Activated CD4-positive, alpha-beta T cell treated with anti-CD3 and anti-CD28 coated beads, Interleukin-2, Interleukin-4, amounts not matched to agents 100 ng/mL and 50 ng/mL, durations not matched to agents 16 hours and 8 hours (primary cell): ENCODE results near the gene MARCHF6.
A peak's percentile ranks its signal among the peaks of the same experiment; 100 is the strongest.
"Not testable (repeated sequence)": the region's sequence is repeated elsewhere in the genome, so short reads cannot be mapped to it uniquely, and the experiment has no call there.

Experiments
- DNase-seq: peaks from one replicate; pipeline ENCODE4 v3.0.0-alpha.2; 2020; ENCODE audit warnings: low spot score

The MARCHF6 gene

DNA sequence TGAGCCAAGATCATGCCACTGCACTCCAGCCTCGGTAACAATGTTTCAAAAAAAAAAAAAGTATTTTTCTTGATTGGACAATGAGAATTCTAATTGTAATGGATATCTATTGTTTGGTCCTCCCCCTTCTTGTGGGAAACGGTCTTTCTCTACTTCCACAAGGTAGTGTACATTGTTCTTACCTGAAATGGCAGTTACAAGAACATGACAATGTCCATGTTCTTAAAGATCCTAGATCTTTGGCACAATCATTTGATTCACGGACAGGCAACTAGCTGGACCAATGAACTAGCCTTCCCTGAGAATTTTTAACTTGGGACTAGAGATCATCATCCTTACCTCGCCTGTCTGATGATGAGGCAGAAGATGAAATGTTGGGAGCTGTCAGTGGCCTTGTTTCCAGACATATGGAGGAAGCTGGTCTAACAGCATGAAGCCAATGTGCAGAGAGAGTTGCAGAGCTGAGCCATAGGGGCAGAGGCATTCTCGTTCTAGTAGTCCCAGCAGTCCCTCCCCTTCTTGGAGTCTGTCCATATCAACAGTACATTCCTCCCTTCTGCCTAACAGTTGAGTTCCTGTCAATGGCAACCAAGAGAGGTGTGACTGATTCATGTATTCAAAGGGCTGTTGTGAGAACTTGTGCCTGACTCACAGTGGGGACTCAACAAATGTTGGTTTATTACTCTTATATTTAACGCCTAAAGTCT, 2.1 kb upstream of the MARCHF6 start:
- no peak for DNase-seq

DNA sequence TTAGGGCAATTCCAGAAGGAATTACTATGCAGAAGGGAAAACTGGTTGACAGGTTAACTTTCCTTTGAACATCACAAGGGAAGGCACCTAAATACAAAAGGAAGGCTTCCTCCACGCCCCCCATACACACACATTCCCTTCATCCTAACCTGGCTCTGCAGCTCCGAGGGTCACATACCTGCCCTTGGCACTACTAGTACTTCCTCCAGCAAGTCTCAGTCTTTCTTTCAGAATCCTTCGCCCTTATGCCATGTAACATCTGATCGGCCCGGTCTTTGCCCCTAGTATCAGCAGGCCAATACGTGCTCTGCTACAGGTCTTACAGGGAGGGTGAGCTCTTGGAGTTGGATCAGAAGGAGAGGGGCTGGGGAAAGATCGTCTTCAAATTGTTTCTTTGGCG, 1.6 kb upstream of the MARCHF6 start:
- DNase-seq = no peak

DNA sequence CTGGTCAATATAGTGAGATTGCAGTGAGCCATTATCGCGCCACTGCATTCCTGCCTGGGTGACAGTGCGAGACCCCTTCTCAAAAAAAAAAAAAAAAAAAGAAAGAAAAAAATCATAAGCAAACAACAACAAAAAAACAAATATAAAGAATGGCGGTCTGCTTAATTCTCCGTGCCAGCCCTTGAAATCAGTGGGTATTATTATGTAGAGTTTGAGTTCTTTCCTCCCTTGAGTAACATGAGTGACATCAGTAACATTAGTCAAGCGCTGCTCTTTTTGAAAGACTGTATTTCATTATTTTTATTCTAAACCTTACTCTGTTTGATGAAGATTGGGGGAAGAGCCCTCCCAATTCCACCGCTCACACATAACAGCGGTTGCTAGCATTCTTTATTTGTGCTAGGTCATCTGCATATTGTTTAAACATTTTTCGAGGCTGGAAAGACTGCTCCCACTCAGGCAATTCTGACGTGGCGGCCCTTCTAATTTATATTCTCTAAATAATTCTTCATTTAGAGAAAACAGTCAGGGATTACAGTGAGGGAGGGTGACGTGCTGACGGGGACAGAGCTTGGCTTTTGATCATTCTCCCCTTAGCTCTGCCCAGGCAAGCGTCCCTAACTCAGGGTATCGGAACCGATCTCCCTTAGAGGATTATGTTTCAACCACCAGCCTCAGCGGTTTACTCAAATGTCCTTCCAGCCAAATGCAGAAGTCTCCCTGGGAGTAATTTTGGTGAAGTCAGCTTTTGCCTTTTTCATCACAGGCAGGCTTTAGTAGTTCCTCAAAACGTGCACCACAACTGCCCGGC, 860 bp upstream of the MARCHF6 start:
- DNase-seq = no peak

DNA sequence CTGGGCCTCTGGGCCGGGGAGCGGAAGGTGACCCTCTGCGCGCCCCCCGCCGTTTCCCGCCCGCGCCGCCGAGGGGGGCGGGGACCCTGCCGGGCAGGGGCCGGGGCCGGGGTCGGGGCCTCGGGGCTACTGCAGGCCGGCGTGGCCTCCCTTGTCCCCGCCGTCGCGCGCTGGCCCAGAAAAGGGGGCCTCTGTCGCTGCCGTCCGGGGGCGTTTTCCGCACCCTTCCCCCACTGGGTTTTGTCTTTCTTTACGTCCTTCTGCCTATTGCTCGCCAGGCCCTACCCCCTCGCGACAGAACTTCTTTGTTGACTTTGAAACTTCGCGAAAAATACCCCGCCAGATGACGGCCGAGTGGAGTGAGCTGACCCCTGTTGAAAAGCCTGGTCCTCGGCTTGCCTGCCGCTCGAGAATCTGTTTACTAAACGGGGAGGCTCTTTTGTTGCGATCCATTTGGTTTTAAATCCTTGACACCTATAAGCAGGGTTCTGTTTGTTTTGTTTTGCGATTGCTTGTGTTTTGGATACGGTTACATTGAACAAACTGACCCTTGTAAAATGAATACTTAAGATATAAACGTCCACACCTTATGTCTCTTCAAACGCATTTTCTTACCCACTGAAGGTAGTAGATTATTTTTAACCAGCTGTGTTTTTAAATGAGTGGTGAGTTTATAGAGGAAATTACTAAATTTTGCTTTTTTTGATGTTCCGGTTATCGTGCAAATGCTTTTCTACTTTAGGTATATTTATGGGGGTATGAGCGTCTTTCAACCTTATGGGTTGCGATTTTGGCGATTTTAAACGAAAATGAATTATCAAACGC, 765 bp downstream of the MARCHF6 start:
- DNase-seq = peak; percentile 27

DNA sequence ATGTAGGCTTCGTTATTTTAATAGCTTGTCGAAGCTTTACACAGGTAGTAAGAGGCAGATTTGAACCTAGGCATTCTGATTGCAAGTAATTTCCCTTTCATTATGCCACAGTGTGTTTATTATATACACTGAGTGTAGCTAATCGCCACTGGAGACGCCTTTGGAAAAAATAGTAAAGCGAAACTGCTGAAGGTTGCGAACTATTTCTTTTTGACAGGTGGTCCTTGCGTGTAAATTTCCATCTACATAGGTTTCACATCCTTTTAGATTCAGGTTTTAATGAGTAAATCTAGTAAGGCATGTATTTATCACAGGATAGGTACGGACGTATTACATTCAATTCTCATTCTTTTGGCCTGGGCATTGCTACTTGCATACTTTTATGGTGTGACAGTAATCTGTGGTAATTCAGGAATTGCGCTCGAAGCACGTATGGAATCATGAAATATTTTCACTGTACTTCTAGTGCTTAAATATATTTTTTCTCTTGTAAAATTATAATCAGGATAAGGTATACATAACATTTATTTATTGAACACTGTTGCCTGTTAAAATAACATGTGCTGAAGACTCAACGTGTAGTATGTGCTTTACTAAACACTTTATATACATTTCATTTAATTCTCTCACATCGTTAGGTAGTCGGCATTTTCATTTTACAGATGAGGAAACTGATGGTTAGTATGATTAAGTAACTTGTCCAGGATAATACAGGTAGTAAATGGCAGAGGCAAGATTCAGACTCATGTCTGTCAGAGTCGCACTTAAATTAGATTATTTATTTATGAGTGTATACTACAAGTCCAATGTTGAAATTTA, 1.8 kb downstream of the MARCHF6 start:
- DNase-seq = peak; percentile 52

DNA sequence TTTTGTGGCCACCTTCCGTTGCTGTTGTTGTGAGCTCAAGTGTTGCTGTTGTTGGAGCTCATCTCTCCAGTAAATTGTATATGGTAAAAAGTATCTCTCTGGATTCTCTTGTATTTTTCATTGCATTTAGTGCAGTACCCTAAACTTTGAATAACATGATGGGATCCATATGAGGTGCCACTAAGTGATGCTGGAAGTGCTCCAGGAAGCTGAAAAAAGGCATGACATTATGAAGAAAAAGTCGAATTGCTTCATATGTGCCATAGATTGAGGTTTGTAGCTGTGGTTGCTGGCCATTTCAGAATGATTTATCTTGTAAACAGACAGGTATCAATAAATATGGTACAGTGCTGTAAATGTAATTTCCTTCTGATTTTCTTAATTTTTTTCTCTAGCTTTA, 5.5 kb downstream of the MARCHF6 start:
- no peak for DNase-seq

DNA sequence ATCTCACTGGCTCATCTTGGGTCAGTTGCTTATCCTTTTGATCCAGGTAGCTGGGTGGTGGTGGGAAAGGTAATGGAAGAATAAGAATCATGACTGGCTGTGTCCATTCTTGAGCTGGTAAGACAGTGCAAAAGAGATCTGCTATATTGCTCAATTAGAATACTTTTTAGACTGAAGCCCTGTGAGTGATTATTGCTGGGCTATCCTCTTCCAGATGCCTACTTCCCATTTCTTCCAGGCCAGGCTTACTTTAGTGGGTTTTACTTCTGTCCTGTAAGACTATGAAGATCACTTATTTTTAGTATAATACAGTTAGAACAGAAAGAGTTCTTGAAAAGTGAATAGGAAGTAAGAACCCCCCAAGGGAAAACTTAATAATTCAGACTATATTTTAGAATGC, 7.2 kb downstream of the MARCHF6 start:
- no peak for DNase-seq

DNA sequence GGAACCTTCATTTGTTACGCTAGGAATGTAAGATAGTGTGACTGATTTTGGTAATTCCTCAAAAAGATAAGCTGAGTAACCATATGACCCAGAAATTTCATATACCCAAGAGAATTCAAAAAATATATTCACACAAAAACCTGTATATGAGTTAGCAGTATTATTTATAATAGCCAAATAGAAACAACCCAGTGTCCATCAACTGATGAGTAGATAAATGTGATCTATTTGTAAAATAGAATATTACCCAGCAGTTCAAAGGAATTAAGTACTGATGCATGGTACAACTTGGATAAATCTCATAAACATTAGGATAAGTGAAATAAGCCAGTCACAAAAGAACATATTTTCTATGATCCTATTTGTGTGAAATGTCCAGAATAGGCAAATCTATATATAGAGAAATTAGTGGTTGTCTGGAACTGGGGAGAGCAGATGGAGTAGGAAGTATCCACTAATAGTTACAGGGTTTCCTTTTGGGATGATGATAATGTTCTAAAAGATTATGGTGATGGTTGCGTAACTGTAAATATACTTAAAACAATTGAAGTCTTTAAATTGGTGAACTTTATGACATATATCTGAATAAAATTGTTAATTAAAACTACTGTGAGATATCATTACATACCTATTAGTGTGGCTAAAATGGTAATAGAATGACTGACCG, 10.2 kb downstream of the MARCHF6 start:
- DNase-seq = no peak

DNA sequence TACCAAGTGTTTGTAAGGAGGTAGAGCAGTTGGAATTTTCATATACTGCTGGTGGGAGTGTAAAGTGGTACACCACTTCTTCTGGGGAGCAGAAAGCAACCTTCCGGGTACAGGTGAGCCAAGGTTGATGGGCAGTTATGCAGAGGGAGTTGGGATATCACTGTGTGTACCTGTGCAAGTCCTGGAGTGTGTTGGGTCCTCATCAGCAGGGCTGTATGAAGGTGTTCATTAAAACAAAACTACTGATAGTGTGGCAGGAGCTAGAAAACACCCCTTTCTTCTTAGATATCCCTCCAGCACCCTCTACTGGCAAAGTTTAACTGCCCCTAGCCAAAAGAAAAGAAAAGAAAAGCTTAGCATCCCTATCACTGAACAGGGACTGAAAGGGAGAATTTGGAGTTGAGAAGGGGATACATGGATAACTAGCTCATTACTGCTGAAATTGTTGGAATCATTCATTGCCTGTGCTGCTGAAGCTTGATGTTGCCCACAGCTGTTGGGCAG, 10.7 kb downstream of the MARCHF6 start:
- peak; percentile 30 for DNase-seq

DNA sequence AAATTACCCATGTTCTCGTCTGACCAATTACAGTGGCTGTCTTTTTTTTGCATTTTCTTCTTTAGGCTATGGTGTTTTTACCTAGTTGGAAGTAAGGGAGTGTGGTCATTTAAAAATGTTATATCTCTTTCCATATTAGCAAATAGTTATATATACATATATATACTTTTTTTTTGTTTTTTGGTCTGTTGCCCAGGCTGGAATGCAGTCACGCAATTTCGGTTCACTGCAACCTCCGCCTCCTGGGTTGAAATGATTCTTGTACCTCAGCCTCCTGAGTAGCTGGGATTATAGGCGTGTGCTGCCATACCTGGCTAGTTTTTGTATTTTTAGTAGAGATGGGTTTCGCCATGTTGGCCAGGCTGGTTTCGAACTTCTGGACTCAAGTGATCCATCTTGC, 12.3 kb downstream of the MARCHF6 start:
- no peak for DNase-seq

DNA sequence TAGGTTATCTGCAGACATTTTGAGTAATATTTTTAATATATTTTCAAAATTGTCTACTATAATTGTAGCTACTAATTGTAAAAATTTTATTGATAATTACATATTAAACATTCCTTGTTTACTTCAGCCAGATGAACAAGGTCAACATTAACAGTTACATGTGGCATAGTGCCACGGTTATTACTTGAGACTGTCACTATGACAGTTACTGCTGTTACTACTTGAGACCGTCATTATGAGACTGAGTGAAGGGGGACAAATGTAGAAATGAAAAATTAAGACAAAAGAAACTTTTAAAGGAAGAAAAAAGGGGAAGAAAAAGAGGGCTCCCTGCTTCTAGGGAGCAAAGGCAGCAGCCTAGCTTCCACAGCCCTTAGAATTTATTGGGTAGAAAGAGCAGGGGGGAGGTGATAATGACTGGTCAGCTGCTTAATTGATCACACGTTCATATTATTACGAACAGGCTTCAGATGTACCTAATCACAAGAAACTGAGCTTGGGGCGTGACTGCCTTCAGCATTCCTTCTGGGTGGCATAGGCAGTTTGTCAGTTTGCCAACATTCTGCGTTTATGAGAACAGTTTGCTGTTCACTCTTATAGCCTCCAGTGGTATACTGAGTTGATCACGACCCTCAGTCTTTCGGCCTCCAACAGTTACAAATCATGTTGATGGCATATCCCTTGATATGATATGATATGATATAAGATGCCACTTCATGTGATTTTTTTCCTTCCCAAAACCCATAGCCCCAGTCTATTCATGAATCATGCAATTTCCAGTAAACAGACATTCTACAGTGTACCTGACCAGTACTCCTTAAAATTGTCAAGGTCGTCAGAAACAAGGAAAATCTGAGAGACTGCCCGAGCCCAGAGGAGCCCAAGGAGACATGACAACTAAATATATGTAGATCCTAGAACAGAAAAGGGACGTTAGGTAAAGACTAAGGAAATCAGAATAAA, 13.1 kb downstream of the MARCHF6 start:
- DNase-seq = no peak

DNA sequence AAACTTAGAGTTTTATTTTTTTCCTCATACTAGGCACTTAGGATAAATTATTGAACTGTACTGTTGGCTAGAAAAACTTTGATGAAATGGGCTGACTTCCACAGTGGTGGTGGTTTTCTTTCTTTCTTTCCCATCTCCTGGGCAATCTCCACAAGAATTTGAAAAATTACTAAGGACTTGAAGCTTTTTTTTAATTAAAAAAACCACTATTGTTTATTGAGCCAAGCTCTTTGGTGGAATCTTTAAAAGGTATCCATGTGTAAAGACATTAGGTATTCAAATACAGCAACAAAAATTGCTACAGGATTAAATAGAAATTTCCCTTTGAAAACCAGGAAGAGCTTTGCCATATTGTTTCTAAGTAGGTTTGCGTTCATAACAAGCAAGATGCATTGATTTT, 14.1 kb downstream of the MARCHF6 start:
- no peak for DNase-seq

DNA sequence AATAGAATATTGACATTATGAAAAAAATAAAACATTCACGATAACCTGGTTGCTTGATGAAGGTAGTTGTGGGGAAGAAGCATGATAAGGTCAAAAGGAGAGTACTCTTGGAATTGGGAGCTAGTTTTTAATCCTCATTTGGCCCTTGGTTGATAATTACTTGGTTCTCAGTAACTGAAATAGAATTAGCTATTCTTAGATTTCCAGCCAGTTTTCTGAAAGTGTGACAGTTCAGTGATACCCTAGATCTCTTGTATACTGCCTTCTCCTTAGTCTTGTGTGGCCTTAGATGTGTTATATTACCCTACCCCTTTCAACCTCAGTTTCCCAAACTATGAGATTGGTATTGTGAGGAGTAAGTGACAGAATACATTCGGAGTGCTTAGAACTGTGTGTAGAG, 17.4 kb downstream of the MARCHF6 start:
- no peak for DNase-seq

DNA sequence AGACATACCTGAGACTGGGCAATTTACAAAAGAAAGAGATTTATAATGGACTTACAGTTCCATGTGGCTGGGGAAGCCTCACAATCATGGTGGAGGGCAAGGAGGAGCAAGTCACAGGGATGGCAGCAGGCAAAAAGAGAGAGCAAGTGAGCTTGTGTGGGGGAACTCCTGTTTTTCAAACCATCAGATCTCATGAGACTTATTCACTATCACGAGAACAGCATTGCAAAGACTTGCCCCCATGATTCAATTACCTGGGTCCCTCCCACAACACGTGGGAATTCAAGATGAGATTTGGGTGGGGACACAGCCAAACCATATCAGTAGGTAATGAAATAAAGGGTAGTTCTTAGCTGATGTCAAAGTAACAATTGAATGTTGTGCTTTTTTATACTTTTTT, 17.9 kb downstream of the MARCHF6 start:
- not testable (repeated sequence) for DNase-seq

DNA sequence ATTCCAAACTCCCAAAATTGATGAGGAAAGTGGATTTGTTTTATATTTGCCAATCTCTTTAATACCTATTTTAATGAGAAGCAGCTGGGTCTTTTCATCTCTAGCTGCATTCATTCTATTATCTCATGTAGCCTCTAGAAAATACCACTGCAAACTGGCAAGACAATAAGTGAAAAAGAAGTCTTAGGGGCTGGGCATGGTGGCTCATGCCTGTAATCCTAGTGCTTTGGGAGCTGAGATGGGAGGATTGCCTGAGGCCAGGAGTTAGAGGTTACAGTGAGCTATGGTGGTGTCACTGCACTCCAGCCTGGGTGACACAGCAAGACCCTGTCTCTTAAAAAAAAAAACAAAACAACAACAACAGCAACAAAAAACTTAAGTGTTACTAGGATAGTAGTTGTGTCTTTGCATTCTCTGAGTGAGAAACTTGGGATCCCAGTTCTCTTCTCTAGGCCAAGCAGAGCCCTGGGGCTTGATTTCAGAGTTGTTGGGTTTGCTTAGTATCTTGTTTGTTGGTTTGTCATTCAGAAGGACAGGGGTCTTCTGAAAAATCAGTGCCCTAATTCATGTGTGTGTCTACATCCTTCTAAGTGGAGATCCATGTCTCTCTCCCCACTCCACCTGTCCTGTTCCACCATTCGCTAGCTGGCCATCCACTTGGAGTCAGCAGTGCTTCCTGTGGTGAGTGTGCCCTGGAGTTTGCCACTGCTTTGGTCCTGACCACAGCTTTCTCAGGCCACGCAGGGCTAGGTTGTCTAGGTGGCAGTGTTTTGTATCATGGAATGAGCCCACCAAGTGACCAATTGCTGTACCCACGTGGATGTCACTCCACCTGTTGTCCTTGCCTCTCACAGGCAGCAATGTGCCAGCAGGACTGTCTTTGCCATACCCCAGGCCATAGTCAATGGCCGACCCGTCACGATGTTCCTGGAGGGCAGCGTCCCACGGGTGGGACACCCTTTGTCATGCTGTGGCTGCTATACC, 19.5 kb downstream of the MARCHF6 start:
- no peak for DNase-seq

DNA sequence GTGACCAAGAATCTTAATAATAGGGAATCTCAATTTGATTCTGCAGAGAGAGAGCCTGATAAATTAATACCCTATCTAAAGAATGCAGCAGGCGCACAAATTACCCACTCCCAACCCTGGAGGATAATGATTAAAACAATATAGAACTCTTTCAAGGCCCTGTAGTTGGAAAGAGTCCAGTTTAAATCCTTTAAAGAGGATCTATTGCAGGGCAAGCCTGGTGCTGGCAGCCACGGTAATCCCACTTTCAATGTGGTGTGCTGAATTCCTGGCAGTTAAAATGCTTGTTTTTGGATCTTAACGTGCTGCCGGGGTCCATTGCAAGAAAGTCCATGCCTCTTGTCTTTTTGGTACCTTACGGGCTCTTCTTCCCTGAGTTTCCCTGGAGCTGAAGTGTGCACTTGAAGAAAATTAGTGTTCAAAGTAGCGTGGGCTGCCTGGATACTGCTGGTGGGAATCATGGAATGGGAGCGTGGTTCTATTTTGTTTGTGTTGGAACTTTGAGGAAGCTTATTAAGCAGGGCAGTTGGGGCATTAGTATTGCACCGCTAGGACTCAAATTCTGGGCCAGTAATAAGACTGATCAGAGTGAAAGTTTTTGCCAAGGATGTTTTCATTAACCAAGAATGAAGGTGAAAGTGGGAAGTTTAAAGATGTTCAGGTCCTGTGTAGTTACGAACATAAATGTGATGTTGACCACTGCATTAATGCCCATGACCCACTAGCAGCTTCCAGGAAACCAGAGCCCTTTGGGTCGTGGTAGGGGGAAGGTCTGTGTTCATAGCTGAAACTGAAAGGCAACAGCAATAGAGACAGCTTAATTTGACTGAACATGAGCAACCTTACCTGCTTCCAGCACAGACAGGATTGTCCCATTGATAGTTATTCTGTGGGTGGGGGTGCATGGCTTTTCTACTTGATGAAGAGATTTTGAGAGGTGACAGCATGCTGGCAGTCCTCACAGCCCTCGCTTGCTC, 20.8 kb downstream of the MARCHF6 start:
- DNase-seq = no peak

DNA sequence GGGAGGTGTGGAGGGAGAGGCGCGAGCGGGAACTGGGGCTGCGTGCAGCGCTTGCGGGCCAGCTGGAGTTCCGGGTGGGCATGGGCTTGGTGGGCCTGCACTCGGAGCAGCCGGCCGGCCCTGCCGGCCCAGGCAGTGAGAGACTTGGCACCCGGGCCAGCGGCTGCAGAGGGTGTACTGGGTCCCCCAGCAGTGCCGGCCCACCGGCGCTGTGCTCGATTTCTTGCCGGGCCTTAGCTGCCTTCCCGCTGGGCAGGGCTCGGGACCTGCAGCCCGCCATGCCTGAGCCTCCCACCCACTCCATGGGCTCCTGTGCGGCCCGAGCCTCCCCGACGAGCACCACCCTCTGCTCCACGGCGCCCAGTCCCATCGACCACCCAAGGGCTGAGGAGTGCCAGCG, 21.7 kb downstream of the MARCHF6 start:
- not testable (repeated sequence) for DNase-seq
